Inferior parietal cortex (tissue), 1 donor: ENCODE data around the gene VSX2.

Experiments
- DNase-seq: peaks from one replicate; pipeline ENCODE4 v3.0.0-alpha.2; 2016; ENCODE audit errors: extremely low spot score

VSX2 gene

GRCh38 chr14:74221741-74222140 is 17.5 kb upstream of the VSX2 start:
- no peak for DNase-seq

GRCh38 chr14:74223016-74223415 is 16.2 kb upstream of the VSX2 start:
- no peak for DNase-seq

- DNase-seq, result no peak
Measured at GRCh38 chr14:74231784-74232183, 7.5 kb upstream of the VSX2 start.

- DNase-seq, result no peak
Measured at GRCh38 chr14:74235017-74235416, 4.2 kb upstream of the VSX2 start.

- DNase-seq, result no peak
Measured at GRCh38 chr14:74237441-74237840, 1.8 kb upstream of the VSX2 start.

GRCh38 chr14:74239848-74240793 is 872 bp downstream of the VSX2 start:
- no peak for DNase-seq

GRCh38 chr14:74240794-74241651 is 1.8 kb downstream of the VSX2 start:
- DNase-seq, result no peak

GRCh38 chr14:74241652-74242017 is 2.4 kb downstream of the VSX2 start:
- no peak for DNase-seq

GRCh38 chr14:74242021-74242779 is 3.0 kb downstream of the VSX2 start:
- DNase-seq, result no peak

- DNase-seq, result no peak
Measured at GRCh38 chr14:74242780-74243042, 3.5 kb downstream of the VSX2 start.

GRCh38 chr14:74243051-74243450 is 3.8 kb downstream of the VSX2 start:
- no peak for DNase-seq

GRCh38 chr14:74244115-74244514 is 4.9 kb downstream of the VSX2 start:
- DNase-seq, result no peak

- no peak for DNase-seq
Measured at GRCh38 chr14:74245292-74245691, 6.0 kb downstream of the VSX2 start.

GRCh38 chr14:74246542-74246941 is 7.3 kb downstream of the VSX2 start:
- no peak for DNase-seq

- DNase-seq, result no peak
Measured at GRCh38 chr14:74248017-74248416, 8.8 kb downstream of the VSX2 start.

GRCh38 chr14:74249433-74250375 is 10.5 kb downstream of the VSX2 start:
- DNase-seq, result no peak

- DNase-seq, result no peak
Measured at GRCh38 chr14:74255281-74255680, 16.0 kb downstream of the VSX2 start.

- peak; percentile 49 for DNase-seq
Measured at GRCh38 chr14:74257078-74257940, 18.1 kb downstream of the VSX2 start.

- DNase-seq, result no peak
Measured at GRCh38 chr14:74257941-74258763, 18.9 kb downstream of the VSX2 start.

GRCh38 chr14:74258764-74259035 is 19.5 kb downstream of the VSX2 start:
- DNase-seq, result no peak
